Esophagus squamous epithelium (tissue), 5 donors: ENCODE data around the gene THADA. TPM values are rescaled to one million over a fixed set of nuclear protein-coding genes. Genes with fewer than 3 reads are reported as not detected.
A peak's percentile ranks its signal among the peaks of the same experiment; 100 is the strongest.
"Not testable (repeated sequence)": the region's sequence is repeated elsewhere in the genome, so short reads cannot be mapped to it uniquely, and the experiment has no call there.

Experiments used
- DNase-seq: peaks from one replicate; lab custom pipeline; 2025; lab: John Stamatoyannopoulos, UW
- H3K27ac ChIP-seq, 4 donors: fragments of 200-600 bp; sonication (generic); one replicate each; pipeline ENCODE4 v1.5.1; 2016 to 2019; ENCODE audit warnings: mild to moderate bottlenecking in 1 of 4
- H3K27me3 ChIP-seq, 4 donors: fragments of 200-600 bp; sonication (generic); 1 replicate in 3 of 4; 2 replicates in 1 of 4; pipeline versions ENCODE4 v1.5.1 to v1.6.0; 2017 to 2021; ENCODE audit warnings: antibody characterized with exemption in 1 of 4
- H3K36me3 ChIP-seq, 3 donors: fragments of 200-600 bp; sonication (generic); one replicate each; pipeline ENCODE4 v1.5.1; 2016 to 2019
- H3K4me1 ChIP-seq, 3 donors: fragments of 200-600 bp; sonication (generic); one replicate each; pipeline ENCODE4 v1.5.1; 2017 to 2019
- H3K4me3 ChIP-seq, 4 donors: fragments of 200-600 bp; sonication (generic); 1 replicate in 3 of 4; 2 replicates in 1 of 4; pipeline ENCODE4 v1.5.1; 2016 to 2019; ENCODE audit warnings: mild to moderate bottlenecking in 2 of 4, moderate library complexity in 1 of 4
- H3K9me3 ChIP-seq, 3 donors: fragments of 200-600 bp; sonication (generic); one replicate each; pipeline ENCODE4 v1.5.1; 2016 to 2019
- CTCF ChIP-seq, 6 experiments: fragments of 450-650 bp in 4 of 6; fragments of 200-600 bp in 2 of 6; sonication (generic) in 2 of 6; IDR thresholded peaks; one replicate each; pipeline ENCODE4 v1.5.1; 2016 to 2019; ENCODE audit warnings: antibody characterized with exemption in 6 of 6, mild to moderate bottlenecking in 4 of 6, moderate library complexity in 4 of 6
- POLR2A ChIP-seq, 4 donors: fragments of 450-650 bp; IDR thresholded peaks; one replicate each; pipeline ENCODE4 v1.6.1; 2017; ENCODE audit warnings: antibody characterized with exemption in 4 of 4, mild to moderate bottlenecking in 4 of 4, moderate library complexity in 3 of 4
- WGBS, 2 donors: methylation state at CpG; one replicate each; pipeline ENCODE4 v1.1.5; 2018; 5-methylcytosine and 5-hydroxymethylcytosine counted together
- intact Hi-C: fragments of 100-400 bp; cut with DNase I; formaldehyde crosslinking; loops from one replicate; pipeline ENCODE4 v1.15.0; 2022
- total RNA-seq, 4 donors: library from RNA; depleted of rRNA; stranded (reverse); fragments of >200 nt; gene quantifications; one replicate each; pipeline ENCODE4 v1.1.0, GENCODE V29; 2016
- donor health status: DM: yes; HTN: yes; CAD: no.

The THADA gene
- total RNA-seq, 4 donors from 2014 or later: 14.0 to 32.2 (median 21.0) TPM

- H3K36me3 ChIP-seq: peaks cover 0 to 13% (median 0%) of the 10 kb centered on the region in 3 donors
- H3K4me3 ChIP-seq: no peak overlapping the region
- intact Hi-C loops: no loop called here
- H3K4me1 ChIP-seq: peaks cover 5 to 68% (median 19%) of the 10 kb centered on the region in 3 donors
- H3K27me3 ChIP-seq: no peaks in the 10 kb centered on the region
- no peak for DNase-seq
- WGBS, 2 donors: 21 to 26% methylated on average over 2 of the region's 2 CpGs
- peak overlapping the region; percentile 31 to 81 (median 75) for H3K27ac ChIP-seq
- no peak for TF ChIP-seq POLR2A (IDR thresholded peaks at IDR 0.05)
- no peak for TF ChIP-seq CTCF (IDR thresholded peaks at IDR 0.05)
- no peaks in the 10 kb centered on the region for H3K9me3 ChIP-seq
These were observed 204.5 kb downstream of the THADA start for GRCh38 chr2:43391201-43391877.

- Histone ChIP-seq H3K36me3 (peaks cover 0 to 5% (median 0%) of the 10 kb centered on the region in 3 donors), H3K27ac (peak overlapping the region in 1 of 4 donors; percentile 81), H3K9me3 (no peaks in the 10 kb centered on the region), H3K4me3 (no peak overlapping the region), H3K27me3 (no peaks in the 10 kb centered on the region), H3K4me1 (peaks cover 5 to 53% (median 15%) of the 10 kb centered on the region in 3 donors)
- WGBS, 2 donors: 90 to 95% methylated on average over 5 to 6 of the region's 6 CpGs
- no peak for TF ChIP-seq CTCF (IDR thresholded peaks at IDR 0.05)
- no peak for TF ChIP-seq POLR2A (IDR thresholded peaks at IDR 0.05)
- intact Hi-C loops: no loop called here
- no peak for DNase-seq
These were observed 206.0 kb downstream of the THADA start for GRCh38 chr2:43389581-43390466.

- intact Hi-C loops: no loop called here
- no peak for DNase-seq
- Histone ChIP-seq H3K9me3 (no peaks in the 10 kb centered on the region), H3K4me1 (peaks cover 5 to 49% (median 15%) of the 10 kb centered on the region in 3 donors), H3K27ac (peak overlapping the region in 1 of 4 donors; percentile 84), H3K36me3 (no peaks in the 10 kb centered on the region), H3K4me3 (no peak overlapping the region), H3K27me3 (no peaks in the 10 kb centered on the region)
- TF ChIP-seq POLR2A (IDR thresholded peaks at IDR 0.05): no peak
- TF ChIP-seq CTCF (IDR thresholded peaks at IDR 0.05): no peak
- 87 to 88% methylated on average over 2 of the region's 2 CpGs for WGBS, 2 donors
These were observed 207.5 kb downstream of the THADA start for GRCh38 chr2:43388371-43388770.

- TF ChIP-seq POLR2A (IDR thresholded peaks at IDR 0.05): no peak
- intact Hi-C loops: no loop called here
- H3K9me3 ChIP-seq: no peaks in the 10 kb centered on the region
- 51 to 52% methylated on average over 6 to 7 of the region's 7 CpGs for WGBS, 2 donors
- DNase-seq: no peak
- peaks cover 5 to 44% (median 15%) of the 10 kb centered on the region in 3 donors for H3K4me1 ChIP-seq
- peak overlapping the region; percentile 70 to 84 (median 78) for H3K27ac ChIP-seq
- H3K4me3 ChIP-seq: no peak overlapping the region
- no peaks in the 10 kb centered on the region for H3K27me3 ChIP-seq
- no peaks in the 10 kb centered on the region for H3K36me3 ChIP-seq
These were observed 208.5 kb downstream of the THADA start for GRCh38 chr2:43387092-43388062.

GRCh38 chr2:43386679-43387078 is 209.2 kb downstream of the THADA start:
- H3K27ac ChIP-seq: peak overlapping the region; percentile 50 to 84 (median 78)
- DNase-seq, H3K4me3 ChIP-seq, H3K27me3 ChIP-seq, intact Hi-C loops, H3K9me3 ChIP-seq, H3K36me3 ChIP-seq: not testable (repeated sequence)
- WGBS, 2 donors: 69 to 82% methylated on average over 8 to 9 of the region's 9 CpGs
- H3K4me1 ChIP-seq: peaks cover 5 to 37% (median 15%) of the 10 kb centered on the region in 3 donors
